Measurements from ENCODE around the gene CYP2W1. TPM values are rescaled to one million over a fixed set of nuclear protein-coding genes. Genes with fewer than 3 reads are reported as not detected.

CYP2W1 gene
- total and polyA plus RNA-seq, 4 donors = 0.05 to 8.1 TPM; not detected in 2

DNA sequence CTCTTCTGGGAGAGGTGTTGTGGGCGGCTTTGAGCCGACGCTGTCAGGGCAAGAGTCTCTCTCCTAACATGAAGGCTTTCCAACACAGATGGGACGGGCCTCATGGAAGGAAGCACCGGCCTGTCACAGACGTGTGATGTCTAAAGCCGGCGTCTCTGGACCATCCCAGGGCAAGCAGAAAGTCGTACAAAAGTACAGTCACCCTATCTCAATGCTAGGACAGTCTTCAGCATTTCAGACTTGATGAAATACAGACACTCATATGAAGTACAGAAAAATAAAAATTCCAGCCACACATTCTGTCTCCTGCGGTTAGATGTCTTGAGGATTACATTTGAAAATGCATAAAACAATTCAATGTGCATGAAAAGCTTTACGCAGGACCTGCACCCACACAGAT lies 30.6 kb downstream of the CYP2W1 start:
- WGBS, 2 donors = 83 to 87% methylated on average over 11 of the region's 11 CpGs
- H3K27ac ChIP-seq (ENCODE audit: low read depth in 1 of 2, low read length in 1 of 2) = no peak overlapping the region
- H3K27me3 ChIP-seq (ENCODE audit: control insufficient read depth in 3 of 3, insufficient read depth in 3 of 3, low read length in 2 of 3) = no peaks in the 10 kb centered on the region
- peaks cover 0 to 3% (median 0%) of the 10 kb centered on the region in 5 donors for H3K4me1 ChIP-seq (ENCODE audit: control insufficient read depth in 5 of 5, insufficient read depth in 5 of 5, low read length in 5 of 5)
- TF ChIP-seq, protein P1, sequence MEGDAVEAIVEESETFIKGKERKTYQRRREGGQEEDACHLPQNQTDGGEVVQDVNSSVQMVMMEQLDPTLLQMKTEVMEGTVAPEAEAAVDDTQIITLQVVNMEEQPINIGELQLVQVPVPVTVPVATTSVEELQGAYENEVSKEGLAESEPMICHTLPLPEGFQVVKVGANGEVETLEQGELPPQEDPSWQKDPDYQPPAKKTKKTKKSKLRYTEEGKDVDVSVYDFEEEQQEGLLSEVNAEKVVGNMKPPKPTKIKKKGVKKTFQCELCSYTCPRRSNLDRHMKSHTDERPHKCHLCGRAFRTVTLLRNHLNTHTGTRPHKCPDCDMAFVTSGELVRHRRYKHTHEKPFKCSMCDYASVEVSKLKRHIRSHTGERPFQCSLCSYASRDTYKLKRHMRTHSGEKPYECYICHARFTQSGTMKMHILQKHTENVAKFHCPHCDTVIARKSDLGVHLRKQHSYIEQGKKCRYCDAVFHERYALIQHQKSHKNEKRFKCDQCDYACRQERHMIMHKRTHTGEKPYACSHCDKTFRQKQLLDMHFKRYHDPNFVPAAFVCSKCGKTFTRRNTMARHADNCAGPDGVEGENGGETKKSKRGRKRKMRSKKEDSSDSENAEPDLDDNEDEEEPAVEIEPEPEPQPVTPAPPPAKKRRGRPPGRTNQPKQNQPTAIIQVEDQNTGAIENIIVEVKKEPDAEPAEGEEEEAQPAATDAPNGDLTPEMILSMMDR (IDR thresholded peaks at IDR 0.05; ENCODE audit: control extremely low read depth, extremely low read depth) = no peak
- ATAC-seq (ENCODE audit: insufficient read depth, low FRiP score) (no peak), DNase-seq (no peak)
- no peaks in the 10 kb centered on the region for H3K9me3 ChIP-seq (ENCODE audit: control insufficient read depth in 4 of 4, insufficient read depth in 3 of 4, low read length in 3 of 4)
- peaks cover 0 to 9% (median 3%) of the 10 kb centered on the region in 4 donors for H3K36me3 ChIP-seq (ENCODE audit: control insufficient read depth in 4 of 4, insufficient read depth in 4 of 4, low read length in 4 of 4)
- no peak overlapping the region for H3K4me3 ChIP-seq
- H3K9ac ChIP-seq (ENCODE audit: insufficient read depth in 1 of 2, low read length in 2 of 2) = no peak overlapping the region

DNA sequence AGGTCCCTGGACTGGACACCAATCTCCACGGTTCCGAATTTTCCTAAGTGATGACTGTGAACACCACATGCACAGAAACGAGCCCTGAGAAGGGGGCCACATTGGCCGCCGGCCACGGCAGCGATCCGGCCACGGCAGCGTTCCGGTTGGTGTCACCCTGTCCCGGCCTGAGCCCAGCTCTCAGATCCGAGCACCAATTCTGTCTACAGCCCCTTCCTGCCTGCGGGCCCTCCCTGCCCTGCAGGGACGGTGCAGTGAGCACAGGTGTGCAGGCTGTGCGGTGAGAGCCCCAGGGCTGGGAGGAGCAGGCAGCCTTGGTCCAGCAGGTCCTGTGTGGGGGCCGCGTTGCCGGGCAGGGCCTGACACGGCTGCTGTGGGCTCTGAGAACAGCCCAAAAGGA lies 31.7 kb downstream of the CYP2W1 start:
- DNase-seq (no peak), ATAC-seq (ENCODE audit: insufficient read depth, low FRiP score) (no peak)
- 93% methylated on average over 20 of the region's 20 CpGs for WGBS, 2 donors

DNA sequence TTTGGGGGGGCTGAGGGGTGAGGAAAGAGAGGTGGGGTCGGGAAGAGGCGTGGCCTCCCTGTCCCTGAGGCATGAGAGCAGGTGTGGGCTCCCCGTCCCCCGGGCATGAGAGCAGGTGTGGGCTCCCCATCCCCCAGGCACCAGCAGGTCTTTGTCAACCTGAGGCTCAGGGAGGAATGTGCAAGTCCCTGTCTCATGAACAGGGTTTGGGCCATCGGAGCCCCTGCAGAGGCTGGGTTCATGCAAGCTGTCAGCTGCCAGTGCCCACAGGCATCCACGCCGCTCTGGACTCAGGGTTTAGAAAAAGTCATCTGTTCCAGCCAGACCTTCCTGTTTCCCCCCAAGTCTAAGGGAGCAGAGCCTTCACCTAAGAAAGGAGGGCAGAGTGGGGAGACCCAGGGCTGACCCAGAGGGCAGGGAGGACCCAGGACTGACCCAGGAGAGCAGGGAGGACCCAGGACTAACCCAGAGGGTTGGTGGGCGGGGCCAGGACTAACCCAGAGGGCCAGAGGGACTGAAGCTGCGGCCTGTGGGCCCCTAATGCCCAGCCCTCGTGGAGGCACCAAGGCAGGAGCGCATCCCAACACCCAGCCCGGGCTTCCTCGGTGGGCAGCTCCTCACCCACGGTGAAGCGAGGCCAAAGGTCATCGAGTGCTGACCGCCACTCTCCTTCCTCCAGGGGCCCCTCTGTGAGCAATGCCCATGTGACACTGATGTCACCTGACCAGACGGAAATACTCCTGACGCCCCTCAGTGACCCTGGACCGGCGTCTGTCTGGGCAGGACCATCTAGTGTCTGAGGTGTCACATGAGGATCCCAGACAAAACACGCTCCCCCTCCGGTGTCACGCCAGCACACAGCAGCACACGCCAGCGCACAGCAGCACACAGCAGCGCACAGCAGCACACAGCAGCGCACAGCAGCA lies 32.5 kb downstream of the CYP2W1 start:
- H3K27me3 ChIP-seq (ENCODE audit: control insufficient read depth in 3 of 3, insufficient read depth in 3 of 3, low read length in 2 of 3) = no peaks in the 10 kb centered on the region
- no peaks in the 10 kb centered on the region for H3K9me3 ChIP-seq (ENCODE audit: control insufficient read depth in 4 of 4, insufficient read depth in 3 of 4, low read length in 3 of 4)
- TF ChIP-seq, protein P1 (IDR thresholded peaks at IDR 0.05; ENCODE audit: control extremely low read depth, extremely low read depth) = no peak
- ATAC-seq (ENCODE audit: insufficient read depth, low FRiP score) = no peak
- no peak overlapping the region for H3K9ac ChIP-seq (ENCODE audit: insufficient read depth in 1 of 2, low read length in 2 of 2)
- no peak for DNase-seq
- no peak overlapping the region for H3K27ac ChIP-seq (ENCODE audit: low read depth in 1 of 2, low read length in 1 of 2)
- H3K4me3 ChIP-seq = no peak overlapping the region
- WGBS, 2 donors = 76 to 82% methylated on average over 26 to 28 of the region's 28 CpGs
- peaks cover 0 to 5% (median 2%) of the 10 kb centered on the region in 4 donors for H3K36me3 ChIP-seq (ENCODE audit: control insufficient read depth in 4 of 4, insufficient read depth in 4 of 4, low read length in 4 of 4)
- peaks cover 0 to 3% (median 0%) of the 10 kb centered on the region in 5 donors for H3K4me1 ChIP-seq (ENCODE audit: control insufficient read depth in 5 of 5, insufficient read depth in 5 of 5, low read length in 5 of 5)

More for the DNA sequence above, 31.7 kb downstream of the CYP2W1 start:
- H3K9ac ChIP-seq (ENCODE audit: insufficient read depth in 1 of 2, low read length in 2 of 2) = no peak overlapping the region
- peaks cover 0 to 4% (median 2%) of the 10 kb centered on the region in 4 donors for H3K36me3 ChIP-seq (ENCODE audit: control insufficient read depth in 4 of 4, insufficient read depth in 4 of 4, low read length in 4 of 4)
- no peaks in the 10 kb centered on the region for H3K9me3 ChIP-seq (ENCODE audit: control insufficient read depth in 4 of 4, insufficient read depth in 3 of 4, low read length in 3 of 4)
- H3K4me3 ChIP-seq = no peak overlapping the region
- H3K27ac ChIP-seq (ENCODE audit: low read depth in 1 of 2, low read length in 1 of 2) = no peak overlapping the region
- TF ChIP-seq, protein P1 (IDR thresholded peaks at IDR 0.05; ENCODE audit: control extremely low read depth, extremely low read depth) = no peak
- peaks cover 0 to 3% (median 0%) of the 10 kb centered on the region in 5 donors for H3K4me1 ChIP-seq (ENCODE audit: control insufficient read depth in 5 of 5, insufficient read depth in 5 of 5, low read length in 5 of 5)
- no peaks in the 10 kb centered on the region for H3K27me3 ChIP-seq (ENCODE audit: control insufficient read depth in 3 of 3, insufficient read depth in 3 of 3, low read length in 2 of 3)
